Memory B cell (primary cell): ENCODE measurements around the gene RFT1.

Experiments used
- ATAC-seq: fragments of 150-1000 bp; cut with Tn5 transposase; 2 replicates; pipeline ENCODE4 v1.10.0; 2021; ENCODE audit warnings: low read depth, mild to moderate bottlenecking, moderate library complexity
- DNase-seq, 2 donors: peaks; one replicate each; pipeline ENCODE4 v3.0.0; 2022; ENCODE audit warnings: low spot score in 2 of 2
- H3K27ac Mint-ChIP-seq: one replicate; pipeline ENCODE4 v1.8.0; 2022; ENCODE audit warnings: mild to moderate bottlenecking, moderate library complexity, mixed read lengths
- H3K27me3 Mint-ChIP-seq: one replicate; pipeline ENCODE4 v1.8.0; 2022; ENCODE audit warnings: mixed read lengths
- H3K36me3 Mint-ChIP-seq: one replicate; pipeline ENCODE4 v1.8.0; 2022; ENCODE audit warnings: mild to moderate bottlenecking, mixed read lengths
- H3K4me1 Mint-ChIP-seq: one replicate; pipeline ENCODE4 v1.8.0; 2022; ENCODE audit warnings: mixed read lengths
- H3K4me3 Mint-ChIP-seq: one replicate; pipeline ENCODE4 v1.8.0; 2022; ENCODE audit warnings: mild to moderate bottlenecking, moderate library complexity, mixed read lengths
- H3K9me3 Mint-ChIP-seq: one replicate; pipeline ENCODE4 v1.8.0; 2022; ENCODE audit warnings: mixed read lengths

Gene RFT1

DNA sequence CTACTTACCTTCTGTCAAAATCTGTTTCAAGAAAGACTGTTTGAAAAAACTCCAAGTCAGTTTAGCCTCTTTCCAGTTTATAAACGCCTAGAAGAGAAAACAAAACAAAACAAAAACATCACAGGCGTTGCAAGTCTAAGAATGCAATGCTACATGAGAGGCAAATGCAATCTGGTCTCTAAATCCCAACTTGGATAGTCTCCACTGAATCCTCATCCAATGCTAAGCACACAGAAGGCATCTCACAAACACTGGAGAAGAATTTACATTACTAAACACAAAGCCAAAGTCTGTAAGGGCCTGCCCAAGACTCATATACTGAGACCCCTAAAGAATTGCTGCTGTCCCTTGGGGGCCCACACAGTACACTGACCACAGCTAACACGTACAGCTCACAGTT, 18.4 kb downstream of the RFT1 start:
- no peaks in the 10 kb centered on the region for H3K9me3 Mint-ChIP-seq
- H3K27me3 Mint-ChIP-seq = no peaks in the 10 kb centered on the region
- no peak for ATAC-seq
- DNase-seq = no peak
- H3K4me3 Mint-ChIP-seq = no peak overlapping the region
- H3K36me3 Mint-ChIP-seq = peaks cover 14% of the 10 kb centered on the region
- no peak overlapping the region for H3K27ac Mint-ChIP-seq
- H3K4me1 Mint-ChIP-seq = no peaks in the 10 kb centered on the region

DNA sequence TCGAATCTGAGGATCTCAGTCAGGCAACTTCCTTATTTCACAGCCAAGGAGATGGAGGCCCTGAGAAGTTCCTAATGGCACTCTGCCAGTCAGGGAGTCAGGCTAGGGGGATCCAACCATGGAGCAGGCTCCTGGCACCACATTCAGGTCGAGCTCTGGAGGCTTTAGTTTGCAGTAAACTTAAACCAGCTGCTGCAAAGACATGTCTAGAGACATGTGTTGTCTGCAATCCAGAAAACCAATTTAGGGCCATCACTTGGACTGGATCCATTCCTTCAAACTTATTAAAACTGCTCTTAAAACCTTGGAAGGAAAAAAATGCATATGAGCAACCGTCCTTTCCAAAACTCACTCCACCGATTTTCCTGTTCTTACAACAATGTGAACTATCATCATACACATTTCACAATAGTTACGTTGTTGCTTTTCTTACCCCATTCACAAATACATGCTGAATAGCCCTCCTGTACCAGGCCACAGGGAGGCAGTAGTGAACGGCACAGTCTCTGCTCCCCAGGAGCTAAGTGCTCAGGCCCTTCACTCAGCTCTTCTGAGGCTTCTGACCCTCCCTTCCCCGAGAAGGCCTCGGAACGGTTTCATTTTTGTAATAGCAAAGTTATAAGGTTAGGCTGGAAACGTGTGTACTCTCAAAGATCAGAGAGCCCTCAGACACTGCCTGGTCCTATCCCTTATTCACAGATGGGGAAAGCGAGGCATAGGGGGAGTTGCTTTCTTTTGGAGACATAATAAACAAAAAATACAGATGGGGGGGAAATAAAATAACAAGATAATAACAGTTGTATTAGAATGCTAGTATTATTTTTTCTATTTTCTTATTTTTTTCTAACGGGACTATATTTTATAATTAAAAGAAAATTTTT, 20.1 kb downstream of the RFT1 start:
- Mint-ChIP-seq H3K27ac (no peak overlapping the region), H3K27me3 (no peaks in the 10 kb centered on the region), H3K4me3 (no peak overlapping the region), H3K9me3 (no peaks in the 10 kb centered on the region), H3K36me3 (peaks cover 17% of the 10 kb centered on the region), H3K4me1 (no peaks in the 10 kb centered on the region)
- ATAC-seq = no peak
- DNase-seq = no peak

DNA sequence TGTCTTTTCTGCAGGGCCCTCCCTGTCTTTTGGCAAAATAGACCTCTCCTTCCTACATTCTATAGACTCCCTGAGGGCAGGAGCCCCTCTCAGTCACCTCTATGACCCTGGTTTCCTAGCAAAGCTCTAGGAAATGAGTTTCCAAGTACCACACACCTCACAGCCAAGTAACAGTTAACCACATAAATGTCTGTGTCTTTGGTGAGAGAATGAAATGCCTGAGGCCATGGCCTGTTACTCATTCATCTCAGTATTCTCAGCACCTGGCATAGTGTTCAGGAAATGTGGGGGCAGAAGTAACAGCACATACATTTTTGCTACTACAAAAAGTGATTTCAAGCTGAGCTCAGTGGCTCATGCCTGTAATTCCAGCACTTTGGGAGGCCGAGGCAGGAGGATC, 21.0 kb downstream of the RFT1 start:
- Mint-ChIP-seq H3K36me3 (peaks cover 21% of the 10 kb centered on the region), H3K9me3 (no peaks in the 10 kb centered on the region), H3K4me3 (no peak overlapping the region), H3K27me3 (no peaks in the 10 kb centered on the region), H3K27ac (no peak overlapping the region), H3K4me1 (no peaks in the 10 kb centered on the region)
- ATAC-seq (no peak), DNase-seq (no peak)

DNA sequence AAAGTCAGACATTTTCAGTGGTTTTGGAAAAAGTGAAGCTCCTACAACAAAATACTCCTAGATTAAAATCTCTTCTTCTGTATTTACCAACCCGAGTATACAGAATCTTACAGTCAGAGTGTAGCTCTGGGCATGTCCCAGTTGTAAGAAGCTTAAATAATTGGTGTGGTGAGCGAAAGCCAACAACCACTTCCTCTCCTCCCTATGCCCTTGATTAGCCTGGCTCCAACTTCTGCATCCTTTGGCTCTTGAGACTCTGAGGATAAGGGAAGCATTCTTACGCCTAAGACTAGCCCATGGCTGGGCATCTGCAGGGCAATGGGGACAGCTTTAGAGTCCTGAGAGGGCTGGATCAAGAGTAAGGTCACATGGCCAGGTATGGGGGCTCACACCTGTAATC, 25.5 kb downstream of the RFT1 start:
- Mint-ChIP-seq H3K4me3 (no peak overlapping the region), H3K27ac (no peak overlapping the region), H3K36me3 (peaks cover 23% of the 10 kb centered on the region), H3K4me1 (no peaks in the 10 kb centered on the region), H3K9me3 (no peaks in the 10 kb centered on the region), H3K27me3 (no peaks in the 10 kb centered on the region)
- DNase-seq = no peak
- no peak for ATAC-seq

DNA sequence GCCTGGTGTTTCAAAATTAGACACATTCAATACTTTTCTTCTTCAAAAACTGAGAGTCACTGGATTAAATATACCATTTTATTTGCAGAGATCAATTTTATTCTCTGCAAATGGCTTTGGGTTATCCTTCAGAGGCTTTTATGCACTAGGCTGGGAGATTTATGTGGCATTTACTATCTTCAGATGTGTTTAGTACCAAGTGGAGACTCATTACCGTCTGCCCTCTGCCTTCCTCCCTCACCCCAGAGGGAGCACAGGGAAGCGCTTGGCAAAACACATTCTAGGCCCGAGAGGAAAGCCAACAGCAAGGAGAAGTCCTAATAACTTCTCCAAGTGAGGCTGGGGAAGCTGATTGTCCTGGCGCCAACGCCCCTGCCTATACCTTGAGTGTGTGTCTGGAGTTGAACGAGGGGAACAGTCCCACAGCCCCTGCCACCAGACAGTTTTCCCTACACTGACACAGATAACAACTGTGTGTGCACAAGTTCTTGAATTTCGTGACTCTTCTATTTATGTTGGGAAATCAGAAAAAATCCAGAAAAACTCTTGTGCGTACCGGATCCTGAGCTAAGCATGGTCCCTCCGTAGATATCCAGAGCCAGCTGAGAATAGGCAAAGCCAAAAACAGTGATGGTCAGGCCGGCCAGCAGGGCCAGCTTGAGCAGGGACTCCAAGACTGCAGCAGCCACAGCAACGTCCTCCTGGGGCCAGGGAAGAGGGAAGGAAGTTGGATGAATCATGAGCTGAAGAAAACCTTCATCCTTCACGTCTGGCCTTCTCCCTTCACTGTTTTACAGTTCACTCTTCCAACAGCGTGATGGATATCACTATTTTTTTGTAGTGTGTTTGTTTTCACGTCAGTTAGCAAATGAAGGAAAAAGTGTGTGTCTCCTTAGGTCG, 26.6 kb downstream of the RFT1 start:
- Mint-ChIP-seq H3K4me3 (no peak overlapping the region), H3K36me3 (peaks cover 24% of the 10 kb centered on the region), H3K9me3 (no peaks in the 10 kb centered on the region), H3K4me1 (no peaks in the 10 kb centered on the region), H3K27me3 (no peaks in the 10 kb centered on the region), H3K27ac (no peak overlapping the region)
- no peak for DNase-seq
- no peak for ATAC-seq

DNA sequence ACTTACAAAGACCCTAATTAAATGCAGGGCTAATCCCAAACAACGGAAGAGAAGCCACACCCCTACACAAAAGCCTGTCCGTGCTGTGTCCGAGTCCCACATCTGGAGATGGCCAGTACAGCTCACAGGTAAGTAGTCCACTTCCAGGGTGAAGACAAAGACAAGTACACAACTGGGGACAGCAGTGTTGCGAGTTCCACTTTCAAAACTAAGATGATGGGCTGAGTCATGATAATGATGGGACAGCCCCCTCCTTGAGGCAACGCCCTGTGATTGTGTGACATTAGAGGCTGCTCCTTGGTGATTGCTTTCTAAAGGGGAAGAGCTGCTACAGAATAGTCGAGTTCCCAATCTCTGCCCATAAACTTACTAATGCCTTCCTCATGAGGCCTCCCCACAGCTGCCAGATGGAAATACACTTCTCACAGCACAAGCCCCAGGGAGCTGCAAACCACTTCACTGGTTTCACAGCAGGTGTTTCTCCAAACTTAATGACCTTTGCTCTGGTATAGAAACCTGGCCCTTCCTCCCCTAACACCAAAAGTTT, 27.6 kb downstream of the RFT1 start:
- no peaks in the 10 kb centered on the region for H3K9me3 Mint-ChIP-seq
- H3K36me3 Mint-ChIP-seq = peaks cover 26% of the 10 kb centered on the region
- no peak overlapping the region for H3K4me3 Mint-ChIP-seq
- H3K4me1 Mint-ChIP-seq = no peaks in the 10 kb centered on the region
- peak; percentile 39 for ATAC-seq
- no peak for DNase-seq
- peak overlapping the region; percentile 7 for H3K27ac Mint-ChIP-seq
- no peaks in the 10 kb centered on the region for H3K27me3 Mint-ChIP-seq

DNA sequence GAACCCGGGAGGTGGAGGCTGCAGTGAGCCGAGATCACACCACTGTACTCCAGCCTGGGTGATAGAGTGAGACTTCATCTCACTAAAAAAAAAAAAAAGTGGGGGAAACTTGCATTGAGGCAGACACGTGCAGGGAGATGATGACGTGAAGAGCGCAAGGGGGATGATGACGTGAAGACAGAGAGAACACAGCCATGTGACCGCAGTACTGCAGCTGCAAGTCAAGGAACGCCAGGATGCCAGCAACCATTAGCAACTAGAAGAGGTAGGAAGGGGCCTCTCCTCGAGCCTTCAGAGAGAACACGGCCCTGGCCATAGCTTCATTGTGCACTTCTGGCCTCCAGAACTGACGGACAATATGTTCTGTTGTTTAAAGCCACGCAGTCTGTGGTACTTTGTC, 28.3 kb downstream of the RFT1 start:
- Mint-ChIP-seq H3K27ac (peak overlapping the region; percentile 7), H3K36me3 (peaks cover 26% of the 10 kb centered on the region), H3K4me3 (no peak overlapping the region), H3K4me1 (no peaks in the 10 kb centered on the region), H3K27me3 (no peaks in the 10 kb centered on the region), H3K9me3 (no peaks in the 10 kb centered on the region)
- DNase-seq (no peak), ATAC-seq (no peak)

DNA sequence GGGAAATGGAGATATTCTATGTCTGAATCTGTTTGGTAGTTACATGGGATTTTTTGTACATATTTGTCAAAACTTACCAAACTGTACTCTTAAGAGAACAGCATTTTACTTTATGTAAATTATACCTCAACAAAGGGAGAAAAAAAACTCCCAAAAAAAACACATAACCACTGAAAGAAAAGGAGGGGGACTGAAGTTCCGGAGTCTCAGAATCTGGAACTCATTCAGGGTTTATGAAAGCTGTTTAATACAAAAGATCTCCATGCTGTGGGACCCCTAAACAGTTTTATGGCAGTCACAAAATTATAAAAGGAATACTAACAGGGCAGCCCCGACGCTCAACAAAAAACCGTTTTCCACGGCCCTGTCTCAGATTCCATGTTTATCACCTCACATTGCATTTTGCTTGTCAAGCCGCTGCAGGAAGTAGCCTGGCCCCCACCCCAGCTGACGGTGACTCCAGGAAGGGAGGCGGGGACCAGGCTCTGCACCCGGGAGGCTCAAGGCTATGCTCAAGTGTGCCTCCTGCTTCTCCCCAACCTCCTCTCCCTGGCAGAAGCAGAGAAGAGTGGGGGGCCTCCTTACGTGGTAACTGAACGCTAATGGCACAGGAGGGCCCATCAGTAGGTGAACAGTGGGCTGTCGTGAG, 29.3 kb downstream of the RFT1 start:
- Mint-ChIP-seq H3K4me3 (no peak overlapping the region), H3K36me3 (peaks cover 24% of the 10 kb centered on the region), H3K27me3 (no peaks in the 10 kb centered on the region), H3K4me1 (no peaks in the 10 kb centered on the region), H3K9me3 (no peaks in the 10 kb centered on the region), H3K27ac (no peak overlapping the region)
- ATAC-seq (no peak), DNase-seq (no peak)

DNA sequence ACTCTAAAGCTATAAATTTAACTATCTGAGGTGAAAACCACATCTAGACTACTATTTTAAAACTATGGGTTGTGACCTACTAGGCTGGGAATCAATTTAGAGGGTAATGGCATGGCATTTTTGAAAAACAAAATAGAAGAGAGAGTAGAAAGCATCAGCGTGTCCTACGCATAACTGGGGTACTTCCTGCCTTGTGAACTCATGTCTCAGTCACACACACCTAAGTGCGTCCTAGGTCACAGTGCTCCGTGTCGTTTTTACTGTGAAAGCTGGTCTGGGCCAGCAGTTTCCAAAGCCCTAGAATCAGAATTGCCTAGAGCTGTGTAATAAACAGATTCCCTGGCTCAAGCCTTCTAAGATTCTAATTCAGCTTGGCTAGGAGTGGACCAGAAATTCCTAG, 32.3 kb downstream of the RFT1 start:
- no peaks in the 10 kb centered on the region for H3K9me3 Mint-ChIP-seq
- H3K27me3 Mint-ChIP-seq = no peaks in the 10 kb centered on the region
- H3K4me3 Mint-ChIP-seq = no peak overlapping the region
- H3K36me3 Mint-ChIP-seq = peaks cover 17% of the 10 kb centered on the region
- H3K27ac Mint-ChIP-seq = no peak overlapping the region
- DNase-seq = no peak
- H3K4me1 Mint-ChIP-seq = no peaks in the 10 kb centered on the region
- no peak for ATAC-seq

DNA sequence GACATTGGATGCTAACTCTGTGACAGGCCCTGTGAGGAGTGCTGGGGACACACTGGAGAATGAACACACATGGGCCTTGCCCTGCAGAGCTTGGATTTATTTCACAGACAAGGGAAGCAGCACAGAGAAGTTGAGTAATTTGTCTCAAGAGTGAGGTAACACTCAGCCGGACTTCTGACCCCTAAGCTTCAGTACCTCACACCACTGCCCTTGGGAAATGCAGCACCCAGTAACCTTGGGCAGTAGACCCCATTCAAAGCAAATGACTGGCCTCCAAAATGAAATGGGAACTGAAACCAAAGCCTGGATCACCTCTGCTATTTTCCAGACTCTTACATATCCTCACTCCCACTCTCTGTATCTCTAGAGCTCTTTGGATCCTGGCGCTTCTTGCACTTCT, 37.3 kb downstream of the RFT1 start:
- Mint-ChIP-seq H3K27me3 (no peaks in the 10 kb centered on the region), H3K4me1 (no peaks in the 10 kb centered on the region), H3K4me3 (no peak overlapping the region), H3K9me3 (no peaks in the 10 kb centered on the region), H3K27ac (no peak overlapping the region), H3K36me3 (peaks cover 22% of the 10 kb centered on the region)
- ATAC-seq (no peak), DNase-seq (no peak)

DNA sequence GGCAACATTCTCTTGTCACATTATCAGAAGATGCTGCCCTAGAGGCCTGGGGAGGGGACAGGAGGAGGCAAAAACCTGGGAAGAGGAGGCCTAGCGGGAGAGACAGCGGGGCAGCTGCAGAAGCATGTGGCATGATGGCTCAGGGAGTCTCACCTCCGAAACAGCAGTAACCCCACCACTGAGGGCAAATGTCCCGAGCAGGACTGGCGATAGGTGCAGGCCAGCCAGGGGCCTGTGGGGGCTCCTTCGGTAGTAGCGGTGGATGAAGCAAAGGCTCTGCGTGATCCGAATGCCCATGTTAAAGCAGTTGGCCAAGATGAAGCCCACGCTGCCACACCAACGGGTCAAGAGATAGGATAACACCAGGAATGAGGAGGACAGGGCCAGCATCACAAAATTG, 38.0 kb downstream of the RFT1 start:
- H3K36me3 Mint-ChIP-seq = peaks cover 20% of the 10 kb centered on the region
- DNase-seq (no peak), ATAC-seq (no peak)
- H3K27ac Mint-ChIP-seq = no peak overlapping the region
- no peaks in the 10 kb centered on the region for H3K4me1 Mint-ChIP-seq
- H3K4me3 Mint-ChIP-seq = no peak overlapping the region
- H3K27me3 Mint-ChIP-seq = no peaks in the 10 kb centered on the region
- H3K9me3 Mint-ChIP-seq = no peaks in the 10 kb centered on the region

DNA sequence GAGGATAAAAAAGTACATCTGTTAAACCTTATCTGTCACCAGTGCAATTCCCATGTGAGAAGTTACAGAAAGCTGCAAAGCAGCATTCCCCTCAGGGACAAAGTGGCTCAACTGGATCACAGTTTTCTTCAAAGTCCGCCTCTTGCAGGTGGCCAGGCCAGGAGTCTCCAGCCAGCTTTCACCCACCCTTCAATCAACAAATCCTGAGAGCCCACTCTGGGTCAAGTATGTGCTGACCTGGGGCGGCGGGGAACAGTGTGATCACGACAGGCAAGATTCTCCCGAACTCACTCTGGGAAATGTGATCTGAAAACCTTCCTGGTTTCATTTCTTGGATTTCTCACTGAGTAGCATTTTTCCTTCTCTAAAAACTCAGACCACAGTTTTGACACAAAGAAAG, 39.2 kb downstream of the RFT1 start:
- peaks cover 22% of the 10 kb centered on the region for H3K36me3 Mint-ChIP-seq
- no peak for DNase-seq
- no peaks in the 10 kb centered on the region for H3K27me3 Mint-ChIP-seq
- ATAC-seq = no peak
- no peak overlapping the region for H3K4me3 Mint-ChIP-seq
- no peaks in the 10 kb centered on the region for H3K4me1 Mint-ChIP-seq
- no peaks in the 10 kb centered on the region for H3K9me3 Mint-ChIP-seq
- H3K27ac Mint-ChIP-seq = no peak overlapping the region

DNA sequence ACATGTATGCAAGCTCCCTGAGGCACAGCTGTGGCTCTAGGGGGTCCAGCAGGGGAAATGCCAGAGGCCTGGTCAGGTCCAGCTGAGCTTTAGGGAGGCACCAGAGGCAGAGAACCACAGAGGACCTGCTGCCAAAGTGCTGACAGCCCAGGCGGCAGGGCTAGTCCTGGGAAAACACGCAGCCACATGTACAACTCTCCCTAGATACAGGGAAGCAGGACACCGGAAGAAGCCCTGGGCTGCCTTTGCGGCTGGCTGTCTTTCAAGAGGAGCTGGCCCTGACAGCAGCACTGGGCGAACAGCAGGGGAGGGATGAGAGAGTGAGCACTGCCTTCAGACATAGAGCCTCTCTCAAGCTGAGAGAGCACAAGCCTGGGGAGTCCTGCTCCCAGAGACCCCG, 40.7 kb downstream of the RFT1 start:
- no peak for ATAC-seq
- Mint-ChIP-seq H3K4me1 (no peaks in the 10 kb centered on the region), H3K36me3 (peaks cover 19% of the 10 kb centered on the region), H3K4me3 (no peak overlapping the region), H3K27me3 (no peaks in the 10 kb centered on the region), H3K27ac (no peak overlapping the region), H3K9me3 (no peaks in the 10 kb centered on the region)
- no peak for DNase-seq

DNA sequence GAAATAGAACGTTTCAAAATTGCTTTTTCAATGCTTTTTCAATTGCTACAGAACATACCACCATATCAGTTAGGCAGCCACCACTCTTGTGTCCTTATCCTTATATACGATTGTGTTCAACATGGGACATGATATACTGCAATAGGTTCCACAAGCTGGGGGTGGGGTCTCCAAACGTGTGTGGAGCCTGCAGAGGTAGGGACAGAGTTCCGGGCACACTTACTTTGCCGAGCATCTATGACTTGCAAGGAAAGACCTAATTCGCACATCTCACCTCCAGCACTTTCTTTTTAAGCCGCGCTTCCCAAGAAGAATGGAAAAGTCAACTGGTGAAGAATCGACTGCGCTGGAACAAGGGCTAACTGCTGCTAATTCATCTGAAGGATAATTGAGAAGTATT, 44.8 kb downstream of the RFT1 start:
- ATAC-seq (no peak), DNase-seq (no peak)
- Mint-ChIP-seq H3K9me3 (no peaks in the 10 kb centered on the region), H3K4me1 (no peaks in the 10 kb centered on the region), H3K27ac (no peak overlapping the region), H3K36me3 (peaks cover 19% of the 10 kb centered on the region), H3K27me3 (no peaks in the 10 kb centered on the region), H3K4me3 (no peak overlapping the region)
